ENCODE results near the gene SLC12A5. TPM values are rescaled to one million over a fixed set of nuclear protein-coding genes. Genes with fewer than 3 reads are reported as not detected.

Gene SLC12A5
- total RNA-seq, 1 experiment from 2014 or later = 20.9 TPM

DNA sequence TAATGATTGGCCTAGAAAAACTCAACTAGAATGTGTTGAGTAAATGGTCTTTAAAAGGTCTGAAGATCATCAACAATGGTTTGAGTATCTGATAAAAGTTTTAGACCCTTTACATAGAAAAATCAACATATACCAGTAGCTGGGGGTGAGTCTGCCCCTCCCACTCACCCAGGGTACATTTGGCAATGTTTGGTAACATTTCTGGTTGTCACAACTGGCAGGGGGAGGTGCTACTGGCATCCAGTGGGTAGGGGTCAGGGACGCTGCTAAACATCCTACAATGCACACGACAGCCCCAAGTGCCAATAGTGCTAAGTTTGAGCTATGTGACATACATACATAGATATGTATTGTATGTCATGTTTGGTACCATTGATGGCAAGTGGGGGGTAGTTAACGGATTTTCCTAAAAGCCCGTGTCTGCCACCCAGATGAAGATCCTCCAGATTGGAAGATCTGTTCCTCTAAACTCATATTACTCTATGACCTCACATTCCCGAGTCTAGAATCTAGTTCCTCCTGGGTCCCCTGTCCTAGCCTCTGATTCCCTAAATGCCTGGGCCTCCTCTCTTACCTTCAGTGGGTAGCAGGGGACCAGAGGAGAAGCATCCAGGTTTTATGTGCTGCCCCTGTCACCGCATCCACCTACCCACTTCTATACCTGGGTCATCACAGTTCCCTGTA lies 22.9 kb upstream of the SLC12A5 start:
- peaks cover 41% of the 10 kb centered on the region for H3K4me1 ChIP-seq (ENCODE audit: insufficient read depth, low read length, poor library complexity, severe bottlenecking)
- no peaks in the 10 kb centered on the region for H3K9me3 ChIP-seq (ENCODE audit: low read depth, low read length, poor library complexity, severe bottlenecking)
- H3K27me3 ChIP-seq (replicated peaks; ENCODE audit: insufficient read depth, low read depth, low read length, poor library complexity) = no peaks in the 10 kb centered on the region
- DNase-seq (ENCODE audit: low spot score) = no peak
- no peak for TF ChIP-seq EZH2 (IDR thresholded peaks at IDR 0.05; ENCODE audit: borderline replicate concordance, low read depth, low read length, poor library complexity, severe bottlenecking)
- TF ChIP-seq, protein P1, sequence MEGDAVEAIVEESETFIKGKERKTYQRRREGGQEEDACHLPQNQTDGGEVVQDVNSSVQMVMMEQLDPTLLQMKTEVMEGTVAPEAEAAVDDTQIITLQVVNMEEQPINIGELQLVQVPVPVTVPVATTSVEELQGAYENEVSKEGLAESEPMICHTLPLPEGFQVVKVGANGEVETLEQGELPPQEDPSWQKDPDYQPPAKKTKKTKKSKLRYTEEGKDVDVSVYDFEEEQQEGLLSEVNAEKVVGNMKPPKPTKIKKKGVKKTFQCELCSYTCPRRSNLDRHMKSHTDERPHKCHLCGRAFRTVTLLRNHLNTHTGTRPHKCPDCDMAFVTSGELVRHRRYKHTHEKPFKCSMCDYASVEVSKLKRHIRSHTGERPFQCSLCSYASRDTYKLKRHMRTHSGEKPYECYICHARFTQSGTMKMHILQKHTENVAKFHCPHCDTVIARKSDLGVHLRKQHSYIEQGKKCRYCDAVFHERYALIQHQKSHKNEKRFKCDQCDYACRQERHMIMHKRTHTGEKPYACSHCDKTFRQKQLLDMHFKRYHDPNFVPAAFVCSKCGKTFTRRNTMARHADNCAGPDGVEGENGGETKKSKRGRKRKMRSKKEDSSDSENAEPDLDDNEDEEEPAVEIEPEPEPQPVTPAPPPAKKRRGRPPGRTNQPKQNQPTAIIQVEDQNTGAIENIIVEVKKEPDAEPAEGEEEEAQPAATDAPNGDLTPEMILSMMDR (conservative IDR thresholded peaks at IDR 0.05; ENCODE audit: low read depth, low read length) = no peak
- no peak overlapping the region for H3K4me3 ChIP-seq (ENCODE audit: low read depth, low read length, poor library complexity, severe bottlenecking)
- H3K27ac ChIP-seq (ENCODE audit: low read depth, low read length, poor library complexity, severe bottlenecking) = no peak overlapping the region
- ChIA-PET CTCF (no interaction called here), POLR2A (ENCODE audit: low non-redundant PET) (no interaction called here)
- intact Hi-C loops (cut with micrococcal nuclease; ENCODE audit: unreplicated experiment) = no loop called here
- H3K36me3 ChIP-seq (ENCODE audit: insufficient read depth, low read length, poor library complexity, severe bottlenecking) = no peaks in the 10 kb centered on the region
- BruUV-seq (replicated peaks) = no TSS peak

DNA sequence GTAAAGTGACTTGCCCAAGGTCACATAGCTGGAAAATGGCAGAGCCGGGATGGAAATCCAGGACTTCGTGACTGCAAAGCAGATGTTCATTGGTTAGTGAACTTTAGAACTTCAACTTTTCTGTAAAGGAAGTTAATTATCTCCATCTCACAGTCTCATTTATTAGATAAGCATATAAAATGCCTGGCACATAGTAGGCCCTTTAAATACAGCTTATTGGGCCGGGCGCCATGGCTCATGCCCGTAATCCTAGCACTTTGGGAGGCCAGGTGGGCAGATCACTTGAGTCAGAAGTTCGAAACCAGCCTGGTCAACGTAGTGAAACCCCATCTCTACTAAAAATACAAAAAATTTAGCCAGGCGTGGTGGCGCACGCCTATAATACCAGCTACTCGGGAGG lies 22.1 kb upstream of the SLC12A5 start:
- CTCF ChIA-PET = no interaction called here
- no peaks in the 10 kb centered on the region for H3K9me3 ChIP-seq (ENCODE audit: low read depth, low read length, poor library complexity, severe bottlenecking)
- H3K27me3 ChIP-seq (replicated peaks; ENCODE audit: insufficient read depth, low read depth, low read length, poor library complexity) = no peaks in the 10 kb centered on the region
- TF ChIP-seq, protein P1 (conservative IDR thresholded peaks at IDR 0.05; ENCODE audit: low read depth, low read length) = no peak
- TF ChIP-seq EZH2 (IDR thresholded peaks at IDR 0.05; ENCODE audit: borderline replicate concordance, low read depth, low read length, poor library complexity, severe bottlenecking) = no peak
- intact Hi-C loops (cut with micrococcal nuclease; ENCODE audit: unreplicated experiment) = no loop called here
- no peak for DNase-seq (ENCODE audit: low spot score)
- no TSS peak for BruUV-seq (replicated peaks)
- POLR2A ChIA-PET (ENCODE audit: low non-redundant PET) = no interaction called here
- peaks cover 33% of the 10 kb centered on the region for H3K4me1 ChIP-seq (ENCODE audit: insufficient read depth, low read length, poor library complexity, severe bottlenecking)
- no peak overlapping the region for H3K4me3 ChIP-seq (ENCODE audit: low read depth, low read length, poor library complexity, severe bottlenecking)
- no peak overlapping the region for H3K27ac ChIP-seq (ENCODE audit: low read depth, low read length, poor library complexity, severe bottlenecking)
- no peaks in the 10 kb centered on the region for H3K36me3 ChIP-seq (ENCODE audit: insufficient read depth, low read length, poor library complexity, severe bottlenecking)

DNA sequence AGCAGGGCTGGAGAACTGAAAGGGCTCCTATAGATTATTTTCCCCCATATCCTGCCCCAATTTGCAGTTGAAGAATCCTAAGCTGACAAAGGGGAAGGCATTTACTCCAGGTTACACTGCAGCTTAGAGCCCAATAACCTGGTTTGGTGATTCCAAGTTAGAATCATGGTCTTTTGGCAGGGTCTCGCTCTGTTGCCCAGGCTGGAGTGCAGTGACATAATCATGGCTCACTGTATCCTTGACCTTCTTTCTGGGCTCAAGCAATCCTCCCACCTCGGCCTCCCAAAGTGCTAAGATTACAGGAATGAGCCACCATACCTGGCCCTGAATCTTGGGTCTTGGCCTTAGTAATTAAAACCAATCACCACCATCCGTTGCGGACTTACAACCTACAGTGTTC lies 21.3 kb upstream of the SLC12A5 start:
- intact Hi-C loops (cut with micrococcal nuclease; ENCODE audit: unreplicated experiment) = no loop called here
- ChIA-PET CTCF (no interaction called here), POLR2A (ENCODE audit: low non-redundant PET) (no interaction called here)
- no peak overlapping the region for H3K4me3 ChIP-seq (ENCODE audit: low read depth, low read length, poor library complexity, severe bottlenecking)
- no peaks in the 10 kb centered on the region for H3K36me3 ChIP-seq (ENCODE audit: insufficient read depth, low read length, poor library complexity, severe bottlenecking)
- no peak overlapping the region for H3K27ac ChIP-seq (ENCODE audit: low read depth, low read length, poor library complexity, severe bottlenecking)
- no peaks in the 10 kb centered on the region for H3K27me3 ChIP-seq (replicated peaks; ENCODE audit: insufficient read depth, low read depth, low read length, poor library complexity)
- H3K9me3 ChIP-seq (ENCODE audit: low read depth, low read length, poor library complexity, severe bottlenecking) = no peaks in the 10 kb centered on the region
- no peak for DNase-seq (ENCODE audit: low spot score)
- peaks cover 33% of the 10 kb centered on the region for H3K4me1 ChIP-seq (ENCODE audit: insufficient read depth, low read length, poor library complexity, severe bottlenecking)
- no peak for TF ChIP-seq EZH2 (IDR thresholded peaks at IDR 0.05; ENCODE audit: borderline replicate concordance, low read depth, low read length, poor library complexity, severe bottlenecking)
- TF ChIP-seq, protein P1 (conservative IDR thresholded peaks at IDR 0.05; ENCODE audit: low read depth, low read length) = no peak
- BruUV-seq (replicated peaks) = no TSS peak
